PC-3 (cell line): Measurements from ENCODE around the gene TMEM106C. TPM values are rescaled to one million over a fixed set of nuclear protein-coding genes. Genes with fewer than 3 reads are reported as not detected.

Experiments used
- ATAC-seq: fragments of 200-7000 bp; cut with Tn5 transposase; 2 replicates; pipeline ENCODE4 v1.9.1; 2020; ENCODE audit warnings: mild to moderate bottlenecking, moderate library complexity
- BruUV-seq: library from RNA; stranded (reverse); fragments of 400-500 nt; replicated peaks from 2 replicates; lab custom pipeline; 2021; lab: Mats Ljungman, UMichigan
- CTCF ChIA-PET: fragments of 300-600 bp; sonication (Branson Sonifier 250); formaldehyde crosslinking; loops from one replicate; lab custom pipeline; 2022; ENCODE audit warnings: antibody characterized with exemption; lab: Charles Lee
- POLR2A ChIA-PET: fragments of 300-600 bp; sonication (Branson Sonifier 250); formaldehyde crosslinking; loops from one replicate; lab custom pipeline; 2022; ENCODE audit warnings: antibody characterized with exemption; ENCODE audit not compliant: unreplicated experiment; lab: Charles Lee
- DNase-seq: peaks from one replicate; pipeline ENCODE4 v3.0.0-alpha.2; 2015
- H2AFZ ChIP-seq: fragments of 300-600 bp; sonication (generic); 2 replicates; pipeline ENCODE4 v1.6.0; 2016; ENCODE audit warnings: antibody characterized with exemption, low read length
- H3F3A ChIP-seq: fragments of 300-600 bp; sonication (generic); one replicate; pipeline ENCODE4 v1.6.0; 2017; ENCODE audit warnings: antibody characterized with exemption, low read length, control low read depth, mild to moderate bottlenecking; ENCODE audit not compliant: unreplicated experiment
- H3K27ac ChIP-seq: fragments of 300-600 bp; sonication (generic); 2 replicates; pipeline ENCODE4 v1.5.1; 2016; ENCODE audit warnings: mild to moderate bottlenecking, low read length
- H3K27me3 ChIP-seq: fragments of 300-600 bp; sonication (generic); 2 replicates; pipeline ENCODE4 v1.6.1; 2016; ENCODE audit warnings: low read length, mixed read lengths
- H3K36me3 ChIP-seq: fragments of 300-600 bp; sonication (generic); 2 replicates; pipeline ENCODE4 v1.6.1; 2016; ENCODE audit warnings: low read depth, mixed run types, low read length, mixed read lengths
- H3K4me1 ChIP-seq: fragments of 300-600 bp; sonication (generic); 2 replicates; pipeline ENCODE4 v1.5.1; 2016; ENCODE audit warnings: low read length; ENCODE audit not compliant: insufficient read depth
- H3K4me2 ChIP-seq: fragments of 300-600 bp; sonication (generic); 2 replicates; pipeline ENCODE4 v1.6.0; 2016; ENCODE audit warnings: low read length
- H3K4me3 ChIP-seq: fragments of 300-600 bp; sonication (generic); 2 replicates; pipeline ENCODE4 v1.5.1; 2016; ENCODE audit warnings: mild to moderate bottlenecking, low read length, mixed read lengths
- H3K79me2 ChIP-seq: fragments of 300-600 bp; sonication (generic); 2 replicates; pipeline ENCODE4 v1.6.1; 2017; ENCODE audit warnings: low read length, mixed read lengths
- H3K9ac ChIP-seq: fragments of 300-600 bp; sonication (generic); 2 replicates; pipeline ENCODE4 v1.6.0; 2016; ENCODE audit warnings: mild to moderate bottlenecking, low read length
- H3K9me2 ChIP-seq: fragments of 300-600 bp; sonication (generic); replicated peaks from 2 replicates; pipeline ENCODE4 v1.6.1; 2016; ENCODE audit warnings: mixed run types, low read length, mixed read lengths
- H3K9me3 ChIP-seq: fragments of 300-600 bp; sonication (generic); 2 replicates; pipeline ENCODE4 v1.6.1; 2016; ENCODE audit warnings: low read length, mixed read lengths
- H4K20me1 ChIP-seq: fragments of 300-600 bp; sonication (generic); 2 replicates; pipeline ENCODE4 v1.6.1; 2016; ENCODE audit warnings: low read length, mixed read lengths
- CTCF ChIP-seq: fragments of 300-600 bp; sonication (generic); conservative IDR thresholded peaks from 2 replicates; pipeline ENCODE4 v1.5.1; 2017; ENCODE audit warnings: antibody characterized with exemption, low read depth, mild to moderate bottlenecking, low read length
- EZH2 ChIP-seq: fragments of 300-600 bp; sonication (generic); IDR thresholded peaks from one replicate; pipeline ENCODE4 v1.6.1; 2017; ENCODE audit warnings: antibody characterized with exemption, mild to moderate bottlenecking, low read length; ENCODE audit not compliant: unreplicated experiment
- EZH2phosphoT487 ChIP-seq: fragments of 300-600 bp; sonication (generic); IDR thresholded peaks from 2 replicates; pipeline ENCODE4 v1.6.1; 2018; ENCODE audit warnings: mild to moderate bottlenecking, antibody characterized with exemption, low read length, borderline replicate concordance
- intact Hi-C: fragments of 100-400 bp; cut with micrococcal nuclease; formaldehyde crosslinking; loops from 2 replicates; pipeline ENCODE4 v1.9.0; 2023
- total RNA-seq: library from RNA; depleted of rRNA; stranded (reverse); fragments of >200 nt; gene quantifications from 2 replicates; pipeline ENCODE4 v1.2.3, GENCODE V29; 2014

Gene TMEM106C
- total RNA-seq, 1 experiment from 2014 or later = 166 TPM

GRCh38 chr12:47931187-47931586 lies 32.2 kb upstream of the TMEM106C start:
- no peaks in the 10 kb centered on the region for H4K20me1 ChIP-seq
- POLR2A ChIA-PET = no interaction called here
- H3K36me3 ChIP-seq = no peaks in the 10 kb centered on the region
- no peaks in the 10 kb centered on the region for H3K79me2 ChIP-seq
- H3K9me3 ChIP-seq = no peaks in the 10 kb centered on the region
- intact Hi-C loops = no loop called here
- no peak overlapping the region for H2AFZ ChIP-seq
- no TSS peak for BruUV-seq
- H3K4me1 ChIP-seq = no peaks in the 10 kb centered on the region
- DNase-seq (no peak), ATAC-seq (no peak)
- H3K27ac ChIP-seq = no peak overlapping the region
- TF ChIP-seq EZH2phosphoT487 (no peak), EZH2 (no peak), CTCF (no peak)
- no peak overlapping the region for H3K4me3 ChIP-seq
- H3K9me2 ChIP-seq = no peaks in the 10 kb centered on the region
- CTCF ChIA-PET = no interaction called here
- peaks cover 52% of the 10 kb centered on the region for H3K27me3 ChIP-seq
- H3K9ac ChIP-seq = no peak overlapping the region
- H3K4me2 ChIP-seq = no peak overlapping the region
- H3F3A ChIP-seq = no peaks in the 10 kb centered on the region

DNA sequence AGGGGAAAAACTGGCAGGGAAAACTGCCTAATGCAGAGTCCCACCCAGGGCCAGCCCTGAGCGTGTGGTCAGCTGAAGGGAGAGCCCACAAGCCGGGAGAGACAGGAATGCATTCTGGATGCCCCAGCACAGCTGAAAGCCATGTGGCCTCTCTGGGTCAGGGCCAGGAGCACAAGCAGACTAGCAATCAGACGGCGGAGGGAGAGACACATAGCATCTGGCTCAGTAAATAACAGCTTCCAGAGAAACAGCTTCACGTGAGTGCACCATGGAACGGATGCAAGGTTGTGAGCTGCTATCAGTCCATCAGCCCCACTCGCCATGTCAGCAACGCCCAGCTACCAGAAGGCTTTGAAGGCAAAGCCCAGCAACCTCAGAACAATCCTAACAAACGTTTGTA lies 28.2 kb upstream of the TMEM106C start:
- TF ChIP-seq EZH2 (no peak), EZH2phosphoT487 (no peak), CTCF (no peak)
- Histone ChIP-seq H3K9ac (no peak overlapping the region), H3K9me2 (no peaks in the 10 kb centered on the region), H3K4me2 (no peak overlapping the region), H3K4me3 (no peak overlapping the region), H4K20me1 (no peaks in the 10 kb centered on the region), H3F3A (no peaks in the 10 kb centered on the region), H3K27me3 (peaks cover 13% of the 10 kb centered on the region), H2AFZ (no peak overlapping the region), H3K9me3 (no peaks in the 10 kb centered on the region), H3K79me2 (no peaks in the 10 kb centered on the region), H3K36me3 (no peaks in the 10 kb centered on the region), H3K4me1 (peaks cover 11% of the 10 kb centered on the region), H3K27ac (no peak overlapping the region)
- intact Hi-C loops = no loop called here
- no TSS peak for BruUV-seq
- CTCF ChIA-PET = interaction anchor here (0.7 kb wide), 1 partner anchor 14 kb away, joined by 5 read pairs; no protein-coding TSS in a partner anchor
- POLR2A ChIA-PET = no interaction called here
- DNase-seq = no peak
- ATAC-seq = no peak

GRCh38 chr12:47938093-47938492 lies 25.3 kb upstream of the TMEM106C start:
- Histone ChIP-seq H3K4me3 (no peak overlapping the region), H2AFZ (no peak overlapping the region), H3K9me2 (no peaks in the 10 kb centered on the region), H3K4me2 (0 out of 2 replicates have a peak overlapping the region, but pooled peaks have one; percentile 19), H3F3A (no peaks in the 10 kb centered on the region), H3K36me3 (no peaks in the 10 kb centered on the region), H4K20me1 (no peaks in the 10 kb centered on the region), H3K79me2 (no peaks in the 10 kb centered on the region), H3K9ac (no peak overlapping the region), H3K4me1 (peaks cover 11% of the 10 kb centered on the region), H3K9me3 (no peaks in the 10 kb centered on the region), H3K27me3 (no peaks in the 10 kb centered on the region), H3K27ac (no peak overlapping the region)
- BruUV-seq = no TSS peak
- DNase-seq = peak; percentile 44
- POLR2A ChIA-PET = no interaction called here
- ATAC-seq = peak; percentile 49
- TF ChIP-seq EZH2 (no peak), CTCF (no peak), EZH2phosphoT487 (no peak)
- intact Hi-C loops = no loop called here
- CTCF ChIA-PET = no interaction called here
